CD4-positive, alpha-beta T cell treated with Interleukin-21 for 1 hour (primary cell): ENCODE measurements around the gene NLGN1.

Experiments
- DNase-seq: peaks from one replicate; pipeline ENCODE4 v3.0.0-alpha.2; 2020

The NLGN1 gene

DNA sequence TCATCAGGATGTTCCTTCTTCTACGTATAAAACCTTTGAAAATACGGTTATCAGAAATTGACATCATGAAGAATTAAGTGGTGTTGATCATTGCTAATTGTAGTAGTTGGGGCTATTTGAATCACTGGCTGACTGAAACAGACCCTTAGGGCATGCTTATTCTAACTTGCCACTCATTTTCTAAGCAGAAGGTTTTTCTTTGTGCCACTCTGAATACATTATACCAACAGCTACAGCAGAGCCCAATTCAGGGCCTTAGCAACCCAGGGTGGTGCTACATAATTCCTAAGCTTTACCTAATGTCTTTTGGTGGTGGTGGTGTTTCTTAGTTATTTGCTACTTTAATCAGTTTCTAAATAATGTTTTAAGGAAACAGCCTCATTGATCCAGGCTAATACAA lies 524.2 kb downstream of the NLGN1 start:
- DNase-seq: no peak

DNA sequence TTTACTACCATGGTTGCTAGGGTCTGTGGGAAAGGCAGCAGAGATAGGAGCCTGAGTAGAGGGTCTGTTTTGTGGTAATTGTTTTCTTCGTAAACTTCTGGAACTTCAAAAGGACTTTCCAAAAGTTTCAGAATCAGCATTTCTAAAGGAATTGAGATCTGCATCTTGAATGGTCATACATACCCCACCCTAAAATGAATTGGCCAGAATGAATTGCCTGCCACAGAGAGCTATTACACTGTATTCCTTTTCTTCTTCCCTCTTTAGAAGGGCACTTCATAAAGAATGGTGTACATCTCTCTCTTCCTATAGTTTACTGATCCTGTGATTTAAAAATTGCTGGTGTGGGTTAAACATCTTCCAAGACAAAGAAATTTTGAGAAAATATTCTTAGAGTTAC lies 525.7 kb downstream of the NLGN1 start:
- DNase-seq: no peak

DNA sequence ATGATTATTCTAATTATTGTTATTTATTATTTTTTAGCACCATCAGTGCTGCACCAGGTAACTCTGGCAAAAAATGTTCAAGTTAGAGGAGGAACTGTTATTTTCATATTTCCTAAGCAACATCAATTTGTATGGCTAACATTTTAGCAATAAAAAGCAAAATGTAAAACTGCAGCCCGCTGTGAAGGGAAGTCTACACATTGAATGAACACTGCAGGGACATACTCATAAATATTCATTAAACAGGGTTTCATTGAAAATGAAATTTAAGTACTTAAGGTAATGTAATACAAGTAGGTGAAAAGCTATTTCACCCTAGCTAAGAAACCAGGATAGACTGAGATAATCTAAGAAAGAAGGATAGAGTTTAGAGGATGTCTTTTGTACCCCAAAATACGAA lies 532.7 kb downstream of the NLGN1 start:
- no peak for DNase-seq

DNA sequence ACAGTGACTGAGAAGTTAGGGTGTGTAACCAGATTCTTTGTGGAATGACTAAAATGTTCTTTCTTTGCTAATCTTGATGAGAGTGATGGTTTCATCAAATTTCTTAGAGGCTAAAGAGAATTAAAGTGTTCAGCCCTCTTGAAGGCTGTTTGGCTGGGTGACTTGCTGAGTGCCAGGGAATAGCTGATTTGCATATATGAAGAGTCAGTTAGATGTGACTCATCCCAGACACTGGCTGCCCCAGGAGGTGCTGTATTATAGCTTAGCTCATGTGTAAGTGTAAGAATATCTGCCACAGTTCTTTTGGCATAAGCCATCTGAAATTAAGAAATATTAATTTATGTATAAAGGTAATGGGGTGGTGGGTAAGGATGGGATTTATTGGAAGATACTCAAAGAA lies 535.1 kb downstream of the NLGN1 start:
- no peak for DNase-seq

DNA sequence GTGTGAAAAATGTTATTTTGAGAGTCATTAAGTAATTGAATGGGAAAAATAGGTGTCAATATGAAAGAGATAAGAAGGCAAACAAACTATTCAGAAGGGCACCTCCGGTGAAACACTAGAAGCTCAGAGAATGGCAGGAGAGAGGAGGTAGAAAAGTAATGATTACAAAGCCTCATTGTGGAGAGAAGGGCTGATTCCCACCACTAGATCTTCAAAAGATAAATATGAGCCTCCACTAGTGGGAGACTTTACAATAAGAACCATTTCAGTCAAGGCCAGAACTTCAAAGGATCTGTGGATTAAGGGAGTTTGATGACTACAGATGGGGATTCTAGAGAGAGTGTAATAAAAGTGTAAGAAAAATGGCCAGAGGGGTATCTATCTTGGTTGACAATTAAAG lies 535.6 kb downstream of the NLGN1 start:
- DNase-seq: no peak

DNA sequence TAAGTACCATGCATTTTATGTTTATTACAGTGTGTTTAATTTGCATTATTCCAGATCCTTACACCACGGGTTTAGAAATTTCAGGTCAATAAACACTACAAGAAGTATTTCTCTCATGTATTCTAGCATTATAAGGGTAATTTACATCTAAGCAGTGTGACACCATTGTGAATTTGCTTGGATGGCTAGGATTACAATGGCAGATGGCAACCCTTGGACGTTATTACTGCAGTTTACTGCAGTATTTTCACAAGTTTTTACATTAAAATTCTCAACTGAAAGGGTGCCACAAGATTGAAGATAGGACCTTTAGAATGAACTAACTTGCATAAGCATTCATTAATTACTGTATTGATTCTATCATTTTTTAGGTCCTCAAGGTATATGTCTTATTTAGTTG lies 538.8 kb downstream of the NLGN1 start:
- no peak for DNase-seq

DNA sequence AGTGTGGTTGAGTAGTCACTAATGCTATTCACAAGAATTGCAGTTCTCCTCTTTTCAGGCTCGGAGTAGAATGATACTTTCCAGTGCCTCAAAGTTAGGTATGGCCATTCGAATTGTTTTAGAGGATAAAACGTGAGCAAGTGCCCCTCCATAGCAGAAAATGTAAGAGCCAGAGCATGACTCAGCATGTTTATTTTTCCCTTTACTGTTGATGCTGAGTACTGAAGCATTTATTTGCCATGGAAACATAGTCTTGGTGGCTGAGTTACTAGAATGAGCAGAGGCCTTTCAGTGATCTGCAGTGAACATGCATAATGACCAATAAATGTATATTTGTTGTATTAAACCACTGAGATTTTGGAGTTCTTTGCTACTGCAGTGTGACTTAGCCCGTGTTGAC lies 540.6 kb downstream of the NLGN1 start:
- DNase-seq: no peak

DNA sequence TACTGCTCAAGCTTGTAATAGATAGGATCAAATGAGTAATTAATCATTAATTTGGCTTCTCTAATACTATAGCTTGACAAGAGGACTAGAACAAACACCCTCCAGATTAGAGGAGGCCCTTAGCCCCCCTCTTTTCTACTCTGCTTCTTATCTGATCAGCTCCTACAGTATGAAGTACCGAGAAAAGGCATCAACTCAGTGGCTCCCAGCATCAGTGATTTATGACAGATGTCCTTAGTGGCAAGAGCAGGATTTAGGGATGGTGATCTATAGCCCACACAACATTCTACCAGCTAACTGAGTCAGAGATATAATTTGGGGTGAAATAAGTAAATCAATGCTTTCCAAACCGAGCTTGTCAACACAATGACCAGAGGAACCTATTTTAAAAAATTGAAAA lies 541.1 kb downstream of the NLGN1 start:
- no peak for DNase-seq

DNA sequence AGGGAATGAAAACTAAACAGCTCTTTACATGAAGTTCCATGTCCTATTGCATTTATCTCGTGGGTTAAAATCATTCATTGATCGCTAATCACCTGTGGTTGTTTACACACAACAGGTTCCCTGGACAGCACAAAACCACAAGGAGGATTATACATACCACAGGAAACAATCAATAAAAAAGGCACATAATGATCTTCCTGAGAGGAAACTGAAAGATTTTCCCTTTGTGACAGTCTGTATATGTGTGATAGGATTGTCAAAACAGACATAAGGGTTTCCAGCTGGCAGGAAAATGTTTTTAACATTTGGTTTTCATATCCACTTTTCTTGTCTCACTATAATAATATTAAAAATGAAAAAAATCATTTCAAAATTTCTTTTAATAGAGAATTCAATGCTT lies 541.8 kb downstream of the NLGN1 start:
- DNase-seq: no peak

DNA sequence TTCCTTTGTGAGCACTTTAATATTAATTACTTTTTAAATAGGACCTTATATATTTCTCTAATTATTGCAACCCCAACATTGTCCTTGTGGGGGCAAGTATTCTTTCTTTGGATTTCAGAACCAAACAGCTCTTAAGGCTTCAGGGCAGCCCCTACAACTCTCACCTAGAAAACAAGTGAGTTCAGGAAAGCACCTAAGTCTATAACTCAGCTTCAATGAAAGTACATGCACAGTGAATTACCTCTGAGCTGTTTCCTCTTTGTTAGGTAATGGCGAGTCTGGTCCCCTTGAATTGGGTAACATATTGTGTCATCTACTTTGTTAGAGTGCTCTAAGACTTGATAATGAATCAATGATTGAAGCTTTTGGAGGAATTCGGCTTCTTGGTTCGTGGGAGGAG lies 545.7 kb downstream of the NLGN1 start:
- DNase-seq: no peak

DNA sequence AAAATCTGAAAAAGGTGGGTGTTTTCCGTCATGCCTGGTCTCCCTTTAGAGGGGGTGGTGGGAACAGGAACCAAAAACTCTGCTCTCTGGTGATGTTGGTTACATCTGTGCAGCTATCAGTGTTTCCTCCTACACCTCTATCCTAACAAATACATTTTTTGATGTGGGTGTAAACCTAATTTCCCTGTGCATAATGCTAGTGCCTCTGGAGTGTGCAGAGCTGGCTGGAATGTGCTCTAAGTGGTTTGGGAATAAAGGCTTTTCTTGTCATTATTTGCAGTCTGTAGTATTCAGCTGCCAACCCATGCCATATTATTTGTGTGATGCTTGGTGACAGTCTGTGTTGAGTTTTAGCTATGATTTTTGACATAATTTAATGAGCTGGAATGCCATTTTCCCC lies 547.6 kb downstream of the NLGN1 start:
- DNase-seq: no peak

DNA sequence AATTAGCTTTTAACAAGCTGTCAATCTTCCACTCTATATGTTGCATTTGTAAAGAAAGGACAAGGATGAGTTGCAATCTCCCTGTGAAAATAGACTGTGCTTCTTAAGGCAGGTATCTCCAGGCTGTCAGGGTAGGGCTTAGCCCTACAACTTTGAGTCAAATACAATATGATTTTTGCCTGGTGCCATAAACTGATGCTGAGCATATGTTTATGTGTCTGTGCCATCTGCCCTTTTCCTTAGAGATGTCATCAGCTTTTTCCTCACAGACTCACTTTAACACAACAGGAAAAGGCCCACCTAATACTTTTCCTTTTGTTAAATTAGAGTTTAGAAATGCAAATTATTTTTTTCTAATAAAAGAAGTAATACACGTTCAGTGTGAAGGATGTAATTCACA lies 548.3 kb downstream of the NLGN1 start:
- no peak for DNase-seq

DNA sequence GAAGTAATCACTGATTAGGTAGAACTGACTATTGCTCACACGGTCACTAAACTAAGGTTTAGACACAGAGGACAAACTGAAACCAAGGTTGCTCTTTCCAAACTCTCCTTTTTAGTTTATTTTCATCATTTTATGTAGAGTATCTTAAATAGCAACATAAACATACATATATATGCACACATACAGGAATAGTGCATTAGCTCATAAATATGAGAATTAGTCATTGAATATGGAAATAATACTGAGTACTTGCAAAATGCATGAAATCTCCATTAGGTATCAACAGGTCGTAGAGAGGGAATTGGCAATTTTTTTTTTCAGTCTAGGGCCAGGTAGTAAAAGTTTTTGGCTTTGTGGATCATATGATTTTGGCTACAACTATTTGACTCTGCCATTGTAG lies 557.1 kb downstream of the NLGN1 start:
- DNase-seq: no peak

DNA sequence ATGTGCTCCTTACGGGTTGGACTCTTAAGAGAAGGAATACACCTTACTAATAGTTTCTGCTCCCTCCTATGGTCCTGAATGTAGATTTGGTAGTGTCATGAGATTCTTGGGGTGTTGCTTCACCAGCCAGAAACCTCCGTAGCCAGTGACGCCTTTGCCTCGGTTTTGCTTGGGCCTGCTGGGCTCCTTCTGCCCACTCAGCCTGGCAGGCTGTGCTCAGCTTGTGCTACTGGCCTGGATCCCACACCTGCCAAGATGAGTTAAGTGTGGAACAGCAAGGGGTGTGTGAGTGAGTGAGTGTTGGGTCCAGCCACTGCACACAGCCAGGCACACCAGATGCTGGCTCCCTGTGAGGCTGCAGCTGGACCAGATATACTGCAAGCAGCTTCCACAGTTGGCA lies 560.1 kb downstream of the NLGN1 start:
- DNase-seq: no peak

DNA sequence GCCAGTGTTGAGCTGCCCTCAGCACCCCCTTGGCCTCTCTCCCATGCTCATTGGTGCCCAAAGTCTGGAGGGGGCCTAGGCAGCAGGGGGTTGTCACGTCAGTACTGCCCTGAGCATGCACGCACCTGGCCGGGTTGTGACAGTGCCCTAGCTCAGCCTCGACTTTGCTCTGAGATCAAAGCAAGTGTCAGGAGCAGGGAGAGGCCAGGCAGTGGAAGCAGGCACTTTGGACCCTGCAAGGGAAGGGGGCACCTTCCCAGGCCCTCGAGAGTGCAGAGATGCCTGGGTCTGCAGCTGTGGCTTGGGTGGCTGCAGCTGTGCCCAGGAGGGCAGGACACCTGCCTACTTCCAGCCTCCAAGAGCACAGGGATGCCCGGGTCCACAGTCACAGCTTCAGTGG lies 561.3 kb downstream of the NLGN1 start:
- no peak for DNase-seq

DNA sequence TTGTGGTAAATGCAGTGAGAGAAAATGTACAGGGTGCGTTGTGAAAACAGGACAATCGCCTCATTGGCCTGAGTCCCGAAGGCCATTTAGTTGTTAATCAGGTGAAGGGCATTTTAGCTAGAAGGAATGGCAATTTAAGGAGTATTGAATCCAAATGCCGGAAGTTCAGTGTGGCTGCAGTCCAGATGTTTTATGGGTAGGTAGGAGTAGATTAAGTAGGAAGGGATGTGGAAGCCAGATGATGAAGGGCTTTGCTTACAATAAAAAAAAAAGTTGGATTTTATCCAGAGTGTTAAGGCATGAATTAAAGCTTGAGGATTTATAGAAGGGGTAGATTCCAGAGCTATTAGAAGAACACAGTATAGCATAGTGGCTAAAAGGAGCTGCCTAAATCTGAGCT lies 572.7 kb downstream of the NLGN1 start:
- DNase-seq: no peak

DNA sequence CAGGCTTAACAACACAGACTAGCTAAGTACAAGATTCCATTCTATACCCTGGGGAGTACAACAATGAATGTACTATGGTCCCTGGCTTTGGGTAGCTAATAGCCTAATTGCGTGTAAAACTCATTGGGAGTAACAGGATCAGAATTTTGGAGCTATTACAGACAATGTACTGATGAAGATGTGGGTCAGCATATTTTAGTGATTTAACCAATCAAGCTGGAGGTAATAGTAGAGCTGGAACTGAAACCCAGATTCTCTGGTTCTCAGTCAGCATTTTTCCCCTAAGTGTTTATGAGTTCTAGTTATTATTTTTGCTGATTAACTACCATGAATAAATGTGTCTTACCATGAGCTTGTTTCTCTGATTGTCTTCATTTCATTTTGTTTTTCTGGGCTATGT lies 578.7 kb downstream of the NLGN1 start:
- no peak for DNase-seq

DNA sequence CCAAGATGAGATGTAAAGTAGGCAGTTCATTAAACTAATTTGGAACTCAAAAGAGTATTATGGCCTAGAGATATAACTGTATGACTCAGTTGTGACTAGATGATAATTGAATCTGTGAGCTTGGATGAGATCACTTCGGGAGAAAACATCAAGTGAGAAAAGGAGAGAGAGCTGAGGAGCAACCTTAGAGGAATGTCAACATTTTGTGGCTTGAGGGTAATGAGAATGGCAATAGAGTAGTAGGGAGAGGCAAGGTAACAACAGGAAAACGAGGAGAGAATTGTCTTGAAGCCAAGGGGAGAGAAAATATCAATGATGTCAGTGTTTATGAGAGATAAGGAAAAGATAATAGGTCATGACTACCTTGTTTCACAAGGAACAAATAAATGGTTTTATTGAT lies 580.2 kb downstream of the NLGN1 start:
- DNase-seq: no peak

DNA sequence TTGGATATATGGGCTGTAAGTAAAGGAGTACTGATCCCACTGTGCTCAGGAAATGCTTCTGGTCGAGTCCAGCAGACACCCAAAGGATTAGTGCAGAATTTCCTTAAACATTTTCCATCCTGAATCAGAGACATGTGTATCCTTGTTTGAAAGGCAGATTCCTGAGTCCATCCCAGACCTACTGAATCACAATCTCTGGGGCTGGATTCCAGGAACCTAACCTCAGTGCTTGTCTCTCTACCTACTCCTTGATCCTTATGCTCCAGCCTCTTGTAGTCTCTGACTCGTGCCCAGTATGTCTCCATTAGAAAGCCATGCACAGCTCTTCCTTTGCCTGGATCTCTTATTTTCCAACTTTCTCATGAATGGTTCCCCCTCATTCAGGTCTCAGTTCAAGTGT lies 585.8 kb downstream of the NLGN1 start:
- no peak for DNase-seq

DNA sequence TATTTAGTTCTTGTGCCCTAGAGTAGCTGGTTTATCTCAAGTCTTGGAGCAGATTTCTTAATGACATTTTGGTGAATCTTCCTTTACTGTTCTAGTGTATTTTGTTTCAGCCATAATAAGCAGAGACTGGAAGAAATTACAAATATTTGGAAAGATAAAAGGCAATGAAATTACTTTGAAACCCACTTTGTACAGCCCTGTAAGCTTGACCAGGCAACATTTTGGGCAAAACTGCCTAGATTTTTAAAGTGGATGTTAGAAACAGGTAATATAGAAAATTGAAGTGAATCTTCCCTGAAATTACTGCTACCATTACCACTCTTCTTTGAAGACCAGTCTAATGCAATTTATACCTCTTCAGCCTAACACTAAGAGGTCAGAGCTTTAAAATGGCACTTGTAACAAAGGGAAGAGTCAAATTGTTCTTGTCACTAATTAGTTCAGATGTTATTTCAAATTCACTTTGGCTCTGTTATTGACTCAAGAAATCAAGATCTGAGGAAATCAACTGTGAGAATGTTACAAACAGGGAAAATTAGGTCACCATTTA lies 589.4 kb downstream of the NLGN1 start:
- DNase-seq: no peak

DNA sequence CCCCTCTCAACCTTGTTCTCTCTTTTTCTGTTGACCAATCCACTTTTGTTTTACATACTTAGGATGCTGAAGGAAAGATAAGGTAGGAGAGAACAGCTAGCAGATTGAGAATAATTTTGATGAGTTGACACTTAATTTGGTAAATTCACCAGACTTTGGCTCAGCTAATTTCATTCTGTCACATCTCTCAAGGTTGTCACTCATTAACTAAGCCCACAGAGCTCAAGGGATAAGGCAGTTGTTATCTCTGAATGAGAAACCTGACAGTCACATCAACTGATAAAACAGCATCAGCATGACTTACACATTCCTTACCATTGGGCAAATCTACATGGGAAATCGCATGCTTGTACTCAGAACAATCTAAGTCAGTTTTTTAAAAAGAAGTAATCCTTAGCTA lies 591.4 kb downstream of the NLGN1 start:
- DNase-seq: no peak

DNA sequence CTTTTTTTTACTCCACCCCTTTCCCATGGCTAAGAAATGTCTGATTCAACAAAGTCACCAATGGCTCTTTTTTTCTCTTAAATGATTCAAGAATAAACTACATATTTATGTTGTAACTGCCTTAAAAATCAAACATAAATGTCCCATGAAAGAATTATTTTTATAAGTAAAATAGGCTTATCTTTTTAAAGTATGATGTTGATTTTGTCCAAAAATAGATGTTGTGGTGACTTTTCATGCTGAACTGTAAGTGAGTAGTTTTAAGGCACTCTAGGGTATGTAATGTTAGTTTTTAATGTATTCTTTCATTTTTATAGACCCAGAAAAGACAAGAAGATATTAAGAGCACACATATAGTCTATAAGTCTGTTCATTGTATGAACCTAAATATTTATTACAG lies 594.9 kb downstream of the NLGN1 start:
- no peak for DNase-seq

DNA sequence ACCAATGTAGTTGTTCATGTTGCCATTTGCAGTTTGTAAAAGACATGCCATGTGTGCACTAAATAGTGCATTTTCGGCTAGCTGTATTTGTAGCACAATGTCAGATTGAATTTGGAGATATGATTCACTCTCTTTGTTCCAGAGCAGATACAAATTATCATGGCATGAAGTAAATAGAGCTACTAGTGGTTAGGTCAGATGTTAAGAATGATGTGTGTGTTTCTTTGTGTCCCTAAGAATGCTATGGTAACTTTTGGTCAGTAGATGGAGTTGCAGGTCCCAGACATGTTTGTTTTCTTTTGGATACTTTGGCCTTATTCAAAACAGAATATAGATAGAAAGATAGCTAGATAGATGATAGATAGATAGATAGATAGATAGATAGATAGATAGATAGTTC lies 595.8 kb downstream of the NLGN1 start:
- no peak for DNase-seq

DNA sequence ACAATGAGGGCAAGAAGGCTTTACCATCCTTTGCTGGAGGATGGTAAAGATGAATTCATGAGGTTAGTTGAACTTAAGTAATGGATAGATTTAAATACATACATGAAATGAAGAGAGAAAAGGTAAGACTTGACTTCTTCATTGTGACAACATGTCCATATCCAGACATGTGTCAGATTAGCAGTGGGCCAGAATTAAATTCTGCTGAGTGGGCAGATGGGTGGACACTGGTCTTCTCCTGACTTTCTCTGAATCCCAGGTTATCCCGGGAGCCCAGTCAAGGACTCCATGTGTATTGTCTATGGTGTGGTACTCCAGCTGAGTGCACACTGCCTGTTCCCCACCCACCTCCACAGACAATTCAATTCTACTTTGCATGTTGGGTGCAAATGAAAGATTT lies 603.1 kb downstream of the NLGN1 start:
- no peak for DNase-seq

DNA sequence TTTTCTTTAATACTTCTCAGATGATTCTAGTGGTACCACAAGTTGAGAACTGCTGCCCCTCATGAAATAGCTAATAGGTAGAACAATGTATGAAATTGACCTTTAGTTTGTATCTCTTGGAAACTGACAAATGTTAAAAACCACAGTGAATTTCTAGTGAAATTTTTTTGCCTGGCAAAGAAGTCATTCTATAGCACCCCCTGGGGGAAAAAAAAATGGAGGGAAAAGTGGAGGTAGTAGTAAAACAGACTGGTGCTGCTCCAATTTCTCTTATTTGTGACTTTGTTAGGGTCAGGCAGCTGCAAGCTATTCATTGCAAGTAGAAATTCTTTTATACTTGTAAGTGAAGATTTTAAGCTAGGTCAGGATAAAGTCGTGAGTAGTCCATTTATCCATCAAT lies 605.0 kb downstream of the NLGN1 start:
- DNase-seq: no peak

DNA sequence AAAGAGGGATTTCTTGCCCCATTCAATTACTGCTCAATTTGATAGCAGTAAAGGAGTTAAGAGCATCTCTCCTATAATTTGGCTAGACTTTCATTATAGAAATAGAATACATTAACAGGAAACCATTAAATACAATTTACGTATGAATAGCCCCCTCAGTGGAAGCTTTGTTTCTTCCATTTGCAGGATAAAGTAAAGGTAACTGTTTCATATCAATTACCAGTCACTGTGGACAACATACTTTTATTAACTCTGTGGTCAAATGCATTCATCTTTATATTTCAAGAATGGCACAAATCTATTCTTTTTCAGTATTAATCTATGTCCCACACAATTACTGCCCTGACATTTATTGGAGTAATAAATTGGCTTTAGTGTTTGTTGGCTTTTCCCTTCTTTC lies 613.4 kb downstream of the NLGN1 start:
- DNase-seq: no peak
